NCI-H1105 treated with DMSO at 0.1 percent for 48 hours (cell line): ENCODE data around the gene C11orf21.
"Not testable (repeated sequence)": the region's sequence is repeated elsewhere in the genome, so short reads cannot be mapped to it uniquely, and the experiment has no call there.

Source experiments
- DNase-seq: peaks from one replicate; lab custom pipeline; 2025; lab: John Stamatoyannopoulos, UW

The C11orf21 gene

DNA sequence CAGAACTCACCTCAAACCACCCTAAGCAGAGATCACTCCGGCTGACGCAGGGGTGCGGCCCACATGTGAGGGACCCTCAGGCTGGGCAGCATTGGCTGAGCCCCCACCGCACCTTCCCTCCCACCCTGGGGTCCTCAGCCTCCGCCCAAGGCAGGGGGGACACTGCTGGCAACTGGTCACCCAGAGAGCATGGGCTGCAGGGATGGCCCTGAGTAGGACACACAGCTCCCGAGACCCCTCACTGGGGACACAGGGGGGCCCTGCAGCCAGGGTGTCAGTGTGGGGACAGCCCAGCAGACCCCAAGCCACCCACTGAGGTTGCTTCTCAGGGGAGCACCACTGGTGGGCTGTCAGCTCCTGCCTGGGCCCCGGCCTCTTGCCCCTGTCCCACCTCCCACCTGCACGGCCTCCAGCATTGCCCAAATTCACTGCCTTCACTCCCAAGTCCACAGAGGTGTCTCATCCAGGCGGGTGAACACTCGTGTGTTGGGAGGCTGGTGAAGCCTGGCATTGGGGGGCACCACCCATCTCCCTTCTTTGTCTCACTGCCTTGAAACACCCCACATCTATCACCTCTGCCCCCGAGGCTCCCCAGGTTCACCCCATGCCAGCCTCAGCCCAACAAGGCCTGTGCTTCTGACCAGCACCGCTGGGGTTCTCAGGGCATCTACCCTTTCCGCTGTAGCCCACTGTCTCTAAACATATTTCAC lies 4.7 kb downstream of the C11orf21 start:
- no peak for DNase-seq

DNA sequence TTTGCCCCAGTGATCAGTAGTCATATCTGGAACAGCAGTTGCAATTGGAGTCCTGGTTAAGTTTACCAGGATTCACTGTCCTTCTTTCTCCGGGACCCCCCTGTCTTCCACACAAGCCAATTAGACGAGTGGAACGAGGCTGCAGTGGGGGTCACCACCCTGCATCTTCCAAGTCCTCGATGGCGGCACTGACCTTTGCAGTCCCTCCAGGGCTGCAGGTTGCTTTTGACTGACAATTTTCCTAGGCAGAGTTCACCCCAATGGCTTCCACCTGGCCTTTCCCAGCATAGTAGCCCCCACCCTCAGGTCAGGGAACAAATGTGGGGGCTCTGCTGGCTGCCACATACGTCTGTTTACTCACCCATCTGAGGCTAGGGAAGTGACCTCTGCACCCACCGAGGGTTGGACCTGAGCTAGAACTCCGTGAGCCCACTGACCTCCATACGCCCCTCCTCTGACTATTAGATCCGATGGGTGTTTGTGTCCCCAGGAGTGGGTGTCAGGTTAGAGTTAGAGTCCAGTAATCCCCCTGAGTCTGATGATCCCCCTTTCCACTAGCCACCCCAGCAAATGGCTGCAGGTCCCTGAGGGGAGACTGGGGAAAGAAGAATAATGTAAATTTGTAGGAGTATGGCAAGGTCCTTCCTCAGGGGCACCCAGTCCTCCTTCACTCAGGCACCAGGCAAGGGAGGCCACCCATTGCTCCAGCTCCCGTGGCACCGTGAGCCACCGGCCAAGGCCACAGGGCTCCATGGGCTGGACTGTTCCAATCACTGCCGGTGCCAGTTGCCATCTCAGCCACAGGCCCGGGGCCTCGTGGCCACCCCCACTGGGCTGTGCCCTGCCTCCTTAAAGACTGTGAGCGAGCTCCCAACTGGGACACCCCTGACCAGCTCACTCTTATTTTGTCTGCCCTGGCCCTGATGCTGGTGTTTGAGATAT lies 5.5 kb downstream of the C11orf21 start:
- DNase-seq, result no peak

DNA sequence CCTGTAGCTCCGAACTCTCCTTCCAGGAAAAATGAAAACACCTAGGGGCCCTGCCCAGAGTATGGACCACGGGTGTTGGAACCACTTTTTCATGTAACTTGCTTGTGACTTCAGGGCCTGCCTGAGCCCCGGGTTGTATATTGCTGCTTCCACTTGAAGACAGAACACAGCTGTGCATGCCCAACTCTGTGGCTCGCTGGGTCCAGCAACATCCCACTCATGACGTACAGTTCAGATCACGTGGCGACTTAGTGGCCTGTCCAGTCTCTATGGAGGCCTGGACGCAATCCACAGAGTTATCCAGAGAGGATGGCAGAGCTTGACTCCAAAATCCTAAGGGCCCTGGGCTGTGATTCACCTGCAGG lies 6.8 kb downstream of the C11orf21 start:
- no peak for DNase-seq

DNA sequence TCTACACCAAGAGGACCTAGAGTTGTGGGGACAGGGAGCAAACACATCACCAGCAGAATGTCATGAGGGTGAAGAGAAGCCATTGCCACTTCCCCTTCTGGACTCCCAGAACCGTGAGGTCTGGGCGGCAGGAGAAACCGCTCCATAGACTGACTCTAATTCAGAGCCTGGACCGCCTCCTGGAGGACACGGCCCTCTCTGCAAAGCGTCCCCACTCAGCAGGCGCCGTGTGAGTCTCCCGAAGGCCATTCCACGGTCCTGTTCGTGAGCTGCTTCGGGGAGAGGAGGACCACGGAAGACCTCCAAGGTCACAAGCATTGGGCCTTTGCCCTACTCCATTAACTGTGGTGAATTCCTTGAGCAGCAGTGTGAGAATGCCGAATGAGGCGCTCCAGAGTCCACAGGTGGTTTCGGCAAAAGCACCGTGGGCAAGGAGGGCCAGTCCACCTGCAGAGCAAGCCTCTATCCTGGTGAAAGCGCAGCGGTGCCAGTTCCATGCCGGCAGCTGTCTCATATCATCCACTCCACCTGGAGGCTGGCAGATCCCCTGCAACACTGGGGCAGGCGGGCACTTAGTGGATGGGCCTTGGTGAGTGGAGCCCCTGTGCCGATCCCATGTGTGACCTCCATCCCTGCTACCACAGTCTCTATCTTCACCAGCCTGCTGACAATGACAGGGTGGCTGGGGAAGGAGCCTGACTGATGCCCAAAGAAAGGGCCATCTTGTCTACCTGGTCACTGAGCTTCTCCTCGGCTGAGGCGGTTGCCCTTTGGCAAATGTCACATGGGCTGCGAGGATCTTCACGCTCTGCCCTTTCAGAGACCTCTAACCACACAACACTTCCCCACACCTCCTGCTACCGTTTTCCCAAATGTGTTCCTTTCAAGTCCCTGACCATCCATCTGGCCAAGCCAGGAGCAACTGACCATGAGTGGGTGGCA lies 7.5 kb downstream of the C11orf21 start:
- no peak for DNase-seq

DNA sequence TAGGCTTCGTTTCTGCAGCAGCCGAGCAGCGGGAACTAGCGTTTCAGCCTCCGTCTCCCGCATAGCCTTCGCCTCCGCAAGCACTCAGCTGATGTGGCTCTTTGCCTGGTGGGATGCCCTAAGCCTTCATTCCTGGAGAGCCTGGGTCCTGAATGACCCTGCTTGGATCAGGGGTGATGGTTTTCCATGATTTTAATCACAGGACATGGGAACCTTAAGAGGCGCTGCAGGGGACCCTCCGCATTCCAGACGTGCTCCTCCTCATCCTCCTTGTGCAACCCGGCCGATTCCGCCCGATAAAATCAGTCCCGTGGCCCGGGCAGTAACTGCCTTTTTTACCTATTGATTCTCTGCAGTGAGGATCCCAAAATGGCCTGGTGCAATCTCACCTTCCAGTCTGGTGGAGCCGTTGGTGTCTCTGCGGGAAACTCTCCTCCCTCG lies 8.2 kb downstream of the C11orf21 start:
- DNase-seq, result no peak

DNA sequence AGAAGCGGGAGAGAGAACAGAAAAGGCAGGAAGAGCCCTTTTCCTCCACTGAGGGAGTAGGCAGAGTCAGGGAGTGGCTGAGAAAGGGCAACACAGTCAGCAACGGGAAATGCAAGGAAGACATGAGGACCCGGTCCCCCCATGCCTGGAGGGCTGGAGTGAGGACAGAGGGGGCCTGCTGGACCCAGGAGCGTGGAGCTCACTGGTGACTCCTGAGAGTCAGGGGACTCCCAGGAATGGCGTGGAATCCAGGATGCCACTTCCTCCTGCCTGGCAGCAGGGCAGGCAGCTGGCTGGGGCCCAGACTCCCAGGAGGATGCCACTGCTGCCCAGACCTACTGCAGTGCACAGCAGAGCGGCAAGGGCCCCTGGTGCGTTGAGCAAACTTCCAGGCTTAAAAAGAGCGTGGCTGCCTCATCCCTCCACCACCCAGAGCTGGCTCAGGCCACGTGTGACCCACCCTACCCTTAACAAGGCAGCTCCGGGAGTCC lies 11.3 kb downstream of the C11orf21 start:
- DNase-seq, result no peak

DNA sequence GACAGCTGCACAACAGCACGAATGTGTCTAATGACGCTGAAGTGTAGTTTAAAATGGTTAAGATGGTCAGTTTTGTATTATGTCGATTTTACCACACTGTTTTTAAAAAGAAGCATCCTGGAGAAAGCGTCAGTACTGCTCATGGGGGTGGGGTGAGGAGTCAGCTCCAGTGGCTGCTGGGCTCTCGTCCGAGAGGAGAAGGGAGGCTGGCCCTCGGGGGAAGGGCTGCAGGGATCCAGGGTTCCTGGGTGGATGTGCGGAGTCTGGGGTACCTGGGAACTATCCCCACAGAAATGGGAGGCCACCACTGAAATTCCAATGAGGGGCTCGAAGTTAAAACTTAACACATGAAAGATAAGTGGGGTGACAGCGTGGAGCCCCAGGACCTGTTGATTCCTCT lies 11.9 kb downstream of the C11orf21 start:
- DNase-seq, result no peak

DNA sequence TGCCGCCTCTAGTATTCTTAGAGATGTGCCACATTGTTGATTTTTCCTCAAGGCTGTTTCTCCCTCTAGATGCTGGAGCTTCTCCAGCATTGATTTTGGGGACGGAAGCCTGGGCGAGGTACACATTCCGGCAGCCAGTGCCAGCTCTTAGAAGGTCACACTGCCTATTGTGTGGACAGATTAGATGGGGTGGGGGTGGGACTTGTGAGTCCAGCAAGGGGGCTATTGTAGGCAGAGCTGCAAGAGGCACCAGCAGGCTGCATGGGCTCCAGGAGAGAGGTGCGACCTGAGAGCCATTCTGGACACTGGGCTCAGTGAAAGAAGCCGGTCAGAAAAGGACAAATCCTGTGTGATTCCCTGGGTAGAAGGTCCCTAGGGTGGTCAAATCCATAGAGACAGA lies 12.4 kb downstream of the C11orf21 start:
- no peak for DNase-seq

DNA sequence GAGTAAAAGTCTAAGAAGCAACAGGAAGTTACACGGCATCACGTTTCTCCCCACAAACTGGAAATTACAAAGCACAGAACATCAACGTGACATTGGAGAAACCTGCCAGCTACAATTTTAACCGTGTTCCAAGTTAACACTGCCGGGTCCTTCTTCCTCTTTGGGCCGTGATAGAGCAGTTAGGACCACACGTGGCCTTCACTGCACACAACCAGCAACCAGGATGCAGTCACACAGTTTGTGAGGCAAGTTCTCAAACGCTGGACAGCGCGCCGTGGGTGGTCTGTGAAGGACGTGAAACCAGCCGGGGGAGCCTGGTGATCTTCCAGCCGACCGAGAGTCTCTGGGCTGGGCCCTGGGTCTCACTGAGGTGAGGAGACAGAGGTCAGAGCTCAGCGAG lies 14.6 kb downstream of the C11orf21 start:
- no peak for DNase-seq

DNA sequence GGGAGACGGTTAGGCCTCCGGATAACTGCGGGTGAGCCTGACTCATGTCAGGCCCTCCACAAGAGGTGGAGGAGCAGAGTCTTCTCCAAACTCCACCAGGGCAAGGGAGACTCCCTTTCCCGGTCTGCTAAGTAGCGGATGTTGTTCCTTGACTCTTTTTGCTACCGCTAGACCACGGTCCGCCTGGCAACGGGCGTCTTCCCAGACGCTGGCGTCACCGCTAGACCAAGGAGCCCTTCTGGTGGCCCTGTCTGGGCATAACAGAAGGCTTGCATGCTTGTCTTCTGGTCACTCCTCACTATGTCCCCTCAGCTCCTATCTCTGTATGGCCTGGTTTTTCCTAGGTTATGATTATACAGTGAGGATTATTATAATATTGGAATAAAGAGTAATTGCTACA lies 15.4 kb downstream of the C11orf21 start:
- not testable (repeated sequence) for DNase-seq

DNA sequence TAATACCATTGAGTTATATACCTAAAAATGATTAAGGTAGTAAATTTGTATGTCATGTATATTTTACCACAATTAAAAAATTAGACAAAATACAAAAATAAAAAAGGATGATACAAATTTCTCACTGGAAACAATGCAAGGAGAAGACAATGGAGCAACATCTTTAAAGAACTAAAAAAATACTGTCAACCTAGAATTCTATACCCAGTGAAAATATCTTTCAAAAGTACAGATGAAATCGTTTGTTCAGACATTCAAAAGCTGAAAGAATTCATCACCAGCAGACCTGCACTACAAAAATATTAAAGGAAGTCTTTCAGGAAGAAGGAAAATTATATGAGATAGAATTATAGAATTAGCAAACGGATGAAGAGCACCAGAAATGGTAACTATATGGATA lies 21.5 kb downstream of the C11orf21 start:
- no peak for DNase-seq

DNA sequence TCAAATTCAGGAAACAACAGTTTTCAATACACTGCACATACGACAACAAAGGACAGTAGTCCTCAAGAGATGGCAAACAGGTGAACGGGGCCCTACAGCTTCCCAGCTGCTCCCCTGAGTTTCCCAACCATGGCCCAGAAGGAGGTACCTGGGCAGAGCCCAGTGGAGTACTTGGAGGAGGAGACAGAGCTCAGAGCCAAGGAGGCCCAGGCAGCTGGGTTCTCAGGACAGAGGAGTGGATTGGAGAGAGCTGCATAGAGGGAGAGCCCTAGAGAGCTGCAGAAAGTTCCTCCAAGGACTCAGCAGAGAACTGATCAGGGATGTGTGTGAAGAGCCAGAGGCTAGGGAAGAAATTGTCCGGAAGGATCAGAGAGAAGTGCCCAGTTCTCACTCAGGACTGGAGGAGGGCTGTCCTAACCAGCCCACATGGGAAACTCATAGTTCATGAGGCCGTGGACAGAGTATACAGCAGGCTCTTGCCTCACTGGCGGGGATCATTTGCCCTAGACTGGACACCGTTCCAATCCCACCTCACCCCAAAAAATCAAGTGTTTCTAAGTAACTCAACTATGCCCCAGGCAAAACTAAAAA lies 23.7 kb downstream of the C11orf21 start:
- no peak for DNase-seq

DNA sequence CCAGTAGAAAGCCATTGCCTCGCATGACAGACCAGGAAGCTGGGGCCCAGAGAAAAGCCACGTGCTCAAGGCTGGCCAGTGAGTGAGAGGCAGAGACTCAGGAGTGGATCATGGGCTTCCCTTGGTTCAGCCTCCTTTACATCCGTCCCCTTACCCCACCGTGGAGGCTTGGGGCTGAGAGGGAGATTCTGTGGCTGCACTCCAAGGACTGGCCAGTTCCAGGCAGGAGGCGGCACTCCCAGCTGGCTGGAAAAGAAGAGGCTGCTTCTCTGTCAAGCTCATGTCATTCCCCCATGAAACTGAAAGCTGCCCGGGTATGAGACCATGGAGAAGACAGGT lies 24.7 kb downstream of the C11orf21 start:
- DNase-seq, result no peak

DNA sequence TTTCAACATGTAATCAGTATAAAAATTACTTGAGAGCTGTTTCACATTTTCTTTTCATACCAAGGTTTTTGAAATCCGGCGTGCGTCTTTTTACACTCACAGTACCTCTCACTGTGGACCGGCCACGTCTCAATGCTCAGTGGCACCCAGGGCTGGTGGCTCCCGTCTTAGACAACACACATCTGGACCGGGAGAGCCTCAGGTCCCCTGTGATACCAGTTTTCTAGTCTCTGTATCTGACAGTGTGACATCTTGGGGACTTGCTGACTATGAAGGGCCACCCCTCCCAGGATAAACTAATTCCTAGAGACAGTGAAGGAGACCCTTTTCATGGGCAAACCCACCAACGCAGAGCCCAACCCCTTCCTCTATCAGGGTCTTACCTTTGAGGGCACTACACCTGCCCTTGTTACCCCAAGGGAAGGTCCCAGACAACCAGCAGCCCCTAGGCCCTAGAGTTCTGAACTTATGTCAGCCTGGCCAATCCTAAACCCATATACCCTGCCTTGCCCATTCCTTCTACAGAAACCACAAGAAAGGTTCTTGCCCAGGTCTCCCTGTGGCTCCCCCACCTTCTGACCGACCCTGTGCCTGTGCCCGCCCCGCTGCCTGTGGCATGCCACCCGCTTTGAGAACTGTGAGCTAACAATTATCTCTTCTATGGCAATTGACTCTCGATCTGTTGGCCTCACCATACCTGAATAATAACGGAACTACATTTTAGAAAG lies 25.3 kb downstream of the C11orf21 start:
- no peak for DNase-seq

DNA sequence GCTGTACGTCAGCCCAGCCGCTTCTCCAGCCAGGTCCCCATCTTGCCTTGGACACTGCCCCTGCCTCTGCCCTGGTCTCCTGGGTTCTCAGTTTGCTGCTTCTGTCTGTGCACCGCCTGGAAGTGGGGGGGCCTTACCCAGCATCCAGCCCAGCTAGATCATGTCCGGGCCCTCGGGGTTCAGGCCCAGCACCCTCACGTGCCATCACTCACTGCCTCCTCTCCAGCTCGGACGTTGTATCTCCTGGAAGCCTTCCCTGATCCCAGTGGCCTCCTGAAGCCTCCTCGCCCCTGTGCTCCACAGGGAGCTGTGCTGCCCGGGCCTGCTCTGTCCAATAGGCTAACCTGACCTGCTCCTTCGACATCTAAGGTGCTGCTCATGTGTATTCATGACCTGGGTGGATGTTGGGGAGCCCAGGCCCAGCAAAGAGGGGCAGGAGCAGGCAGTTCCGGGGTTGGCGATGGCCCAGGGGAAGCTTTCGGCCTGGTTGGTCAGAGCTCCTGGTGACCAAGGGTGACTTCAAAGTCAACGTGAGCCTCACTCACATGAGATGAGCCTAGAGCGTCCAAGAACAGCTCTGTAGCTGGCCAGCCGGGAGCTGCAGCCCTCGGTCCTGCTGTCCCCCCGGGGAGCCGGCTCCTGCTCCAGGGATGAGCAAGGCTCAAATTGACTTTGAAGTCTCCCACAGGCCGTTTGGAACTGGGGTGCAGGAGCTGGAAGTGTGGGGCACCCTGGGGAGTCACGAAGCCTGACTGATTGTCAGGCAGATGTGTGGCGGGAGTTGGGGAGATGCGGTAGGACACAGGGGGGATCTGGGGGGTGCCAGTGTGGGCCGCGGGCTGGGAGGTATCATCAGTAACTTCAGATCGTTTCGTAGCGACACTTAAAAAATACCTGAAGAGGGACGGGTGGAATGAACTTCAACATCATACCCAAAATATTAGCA lies 26.1 kb downstream of the C11orf21 start:
- no peak for DNase-seq

DNA sequence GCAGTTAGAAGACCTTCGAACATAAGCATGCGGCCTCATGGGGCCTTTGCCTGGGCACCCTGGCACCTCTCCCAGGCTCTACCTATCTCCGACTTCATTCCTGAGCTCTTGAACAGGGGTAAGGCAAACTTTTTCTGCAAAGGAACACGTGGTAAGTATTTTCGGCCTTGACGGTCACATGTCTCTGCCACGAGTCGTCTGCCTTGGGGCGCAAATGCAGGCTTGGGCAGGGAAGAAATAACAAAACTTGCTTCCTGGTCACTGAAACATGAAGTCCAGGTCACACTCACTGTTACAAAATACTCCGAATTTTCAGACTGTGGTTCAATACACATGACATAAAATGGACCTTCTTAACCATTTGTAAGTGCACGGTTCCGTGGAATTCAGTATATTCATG lies 27.9 kb downstream of the C11orf21 start:
- no peak for DNase-seq

DNA sequence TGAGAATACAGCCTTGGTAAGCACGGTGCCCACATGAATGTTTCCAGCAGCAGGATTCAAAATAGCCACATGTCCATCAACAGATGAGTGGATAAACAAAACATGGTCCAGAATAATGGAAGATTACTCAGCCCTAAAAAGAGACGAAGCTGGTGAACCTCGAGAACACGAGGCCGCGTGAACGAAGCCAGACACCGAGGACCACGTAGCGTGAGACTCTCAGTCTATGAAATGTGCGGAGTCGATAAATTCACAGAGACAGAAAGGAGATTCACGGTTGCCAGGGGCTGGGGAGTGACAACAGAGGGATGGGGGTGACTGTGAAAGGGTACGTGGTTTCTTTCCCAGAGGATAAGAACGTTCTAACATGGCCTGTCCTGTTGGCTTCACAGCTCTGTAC lies 28.4 kb downstream of the C11orf21 start:
- no peak for DNase-seq

DNA sequence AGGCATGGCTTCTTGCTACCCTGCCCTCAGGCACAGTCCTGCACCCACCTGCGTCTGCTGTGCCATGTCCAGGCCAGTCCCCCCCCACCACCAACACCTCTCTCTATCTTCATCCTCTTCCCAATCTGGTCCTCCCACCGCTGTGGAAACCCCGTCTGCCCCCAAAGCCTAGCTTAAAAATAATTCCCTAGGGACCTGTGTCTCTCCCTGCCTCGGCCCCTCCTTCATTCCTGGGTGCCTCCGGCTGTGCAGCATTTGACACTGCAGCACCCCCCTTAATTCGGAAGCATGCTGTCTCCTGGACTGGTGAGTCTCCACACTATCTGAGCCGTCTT lies 28.8 kb downstream of the C11orf21 start:
- DNase-seq, result no peak

DNA sequence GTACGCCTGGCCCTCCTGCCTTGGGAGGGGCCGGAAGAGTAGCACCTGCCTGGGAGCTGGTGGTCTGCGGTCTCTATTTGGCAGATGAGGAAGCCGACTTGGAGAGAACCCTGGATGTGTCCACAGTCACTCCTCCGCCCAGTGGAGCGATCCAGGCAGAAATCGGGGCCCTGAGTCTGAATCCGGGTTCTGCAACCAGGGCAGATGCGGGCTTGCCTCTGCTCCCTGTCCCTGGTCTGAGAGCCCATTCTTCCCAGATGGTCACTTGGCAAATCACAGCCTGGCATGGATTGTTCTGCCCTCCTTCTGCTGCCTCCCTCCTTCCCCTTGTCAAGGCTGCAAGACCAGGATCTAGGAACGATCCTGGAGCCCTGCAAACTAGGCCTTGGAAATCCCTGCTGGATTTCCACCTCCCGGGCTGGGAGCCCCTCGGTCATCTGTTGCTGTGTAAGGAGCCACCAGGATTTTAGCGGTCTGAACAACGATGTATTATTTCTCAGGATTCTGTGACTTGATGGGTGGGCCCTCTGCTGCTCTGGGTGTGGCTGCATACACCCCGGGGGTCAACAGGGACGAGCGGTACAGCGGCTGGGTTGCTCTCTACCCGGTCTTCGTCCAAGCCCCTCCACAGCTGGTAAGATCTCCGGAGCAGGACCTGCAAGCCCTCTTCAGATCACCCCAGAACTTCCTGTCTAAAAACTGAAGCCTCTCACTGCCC lies 29.3 kb downstream of the C11orf21 start:
- no peak for DNase-seq
